GM21367 (cell line): Measurements from ENCODE around the gene ITGB3.

Source experiments
- ATAC-seq: cut with Tn5 transposase; IDR thresholded peaks from one replicate; pipeline ENCODE4 v1.9.1; 2021; ENCODE audit not compliant: unreplicated experiment

ITGB3 gene

GRCh38 chr17:47325176-47325575 is 71.5 kb downstream of the ITGB3 start:
- ATAC-seq, result no peak

- no peak for ATAC-seq
These were observed 76.9 kb downstream of the ITGB3 start for GRCh38 chr17:47330548-47330947.

GRCh38 chr17:47332287-47332686 is 78.7 kb downstream of the ITGB3 start:
- no peak for ATAC-seq

DNA sequence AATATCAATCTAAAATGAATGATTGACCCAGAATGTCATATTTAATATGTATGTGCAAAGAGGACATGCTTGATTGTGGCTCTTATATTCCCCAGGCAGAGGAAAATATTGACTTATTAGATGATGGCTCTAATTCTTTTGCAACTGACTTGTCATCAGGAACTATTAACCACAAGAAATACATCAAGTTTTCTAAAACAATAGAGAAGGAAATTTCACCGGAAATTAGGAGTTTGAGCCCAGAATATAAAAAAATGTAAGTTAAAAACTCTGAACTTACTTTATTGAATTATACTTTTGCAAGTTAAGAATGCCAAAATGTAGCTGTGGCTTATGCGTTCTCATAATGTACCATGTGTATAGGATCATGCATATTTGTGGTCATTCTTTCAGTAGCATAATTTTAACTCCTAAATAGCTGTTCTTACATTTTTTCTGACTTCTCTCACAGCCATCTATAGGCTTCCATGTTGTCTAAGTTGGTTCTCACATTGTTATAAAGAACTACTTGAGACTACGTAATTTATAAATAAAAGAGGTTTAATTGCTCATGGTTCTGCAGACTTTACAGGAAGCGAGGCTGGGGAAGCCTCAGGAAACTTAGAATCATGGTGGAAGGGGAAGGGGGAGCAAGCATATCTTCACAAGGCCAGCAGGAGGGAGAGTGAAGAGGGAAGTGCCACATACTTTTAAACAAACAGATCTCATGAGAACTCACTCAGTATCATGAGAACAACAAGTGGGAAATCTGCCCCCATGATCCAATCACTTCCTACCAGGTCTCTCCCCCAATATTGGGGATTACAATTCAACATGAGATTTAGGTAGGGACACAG is 81.7 kb downstream of the ITGB3 start:
- ATAC-seq, result no peak

DNA sequence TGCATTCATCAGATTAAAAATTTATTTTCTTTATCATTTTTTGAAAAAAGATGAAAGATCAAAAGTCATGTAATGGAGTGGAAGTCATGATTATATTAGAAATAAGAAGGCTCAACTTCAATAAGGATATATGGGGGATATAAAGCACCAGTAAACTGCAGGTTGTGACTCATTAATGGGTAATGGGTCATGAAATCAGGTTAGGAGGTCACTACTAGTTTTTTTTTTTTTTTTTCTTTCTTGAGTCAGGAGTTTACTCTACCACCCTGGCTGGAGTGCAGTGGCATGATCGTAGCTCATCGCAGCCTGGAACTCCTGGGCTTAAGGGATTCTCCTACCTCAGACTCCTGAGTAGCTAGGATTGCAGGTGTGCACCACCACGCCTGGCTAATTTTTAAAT is 84.4 kb downstream of the ITGB3 start:
- no peak for ATAC-seq

- ATAC-seq, result no peak
These were observed 99.2 kb downstream of the ITGB3 start for GRCh38 chr17:47352848-47353247.

- ATAC-seq, result no peak
These were observed 105.0 kb downstream of the ITGB3 start for GRCh38 chr17:47358652-47359051.
